GM21360 (cell line): ENCODE results near the gene PTPN5.
"Not testable (repeated sequence)": the region's sequence is repeated elsewhere in the genome, so short reads cannot be mapped to it uniquely, and the experiment has no call there.

ENCODE experiments used
- ATAC-seq: cut with Tn5 transposase; IDR thresholded peaks from one replicate; pipeline ENCODE4 v1.9.1; 2021; ENCODE audit warnings: mild to moderate bottlenecking, moderate library complexity; ENCODE audit not compliant: unreplicated experiment

PTPN5 gene

GRCh38 chr11:18692941-18693760, 98.4 kb downstream of the PTPN5 start:
- ATAC-seq: no peak

DNA sequence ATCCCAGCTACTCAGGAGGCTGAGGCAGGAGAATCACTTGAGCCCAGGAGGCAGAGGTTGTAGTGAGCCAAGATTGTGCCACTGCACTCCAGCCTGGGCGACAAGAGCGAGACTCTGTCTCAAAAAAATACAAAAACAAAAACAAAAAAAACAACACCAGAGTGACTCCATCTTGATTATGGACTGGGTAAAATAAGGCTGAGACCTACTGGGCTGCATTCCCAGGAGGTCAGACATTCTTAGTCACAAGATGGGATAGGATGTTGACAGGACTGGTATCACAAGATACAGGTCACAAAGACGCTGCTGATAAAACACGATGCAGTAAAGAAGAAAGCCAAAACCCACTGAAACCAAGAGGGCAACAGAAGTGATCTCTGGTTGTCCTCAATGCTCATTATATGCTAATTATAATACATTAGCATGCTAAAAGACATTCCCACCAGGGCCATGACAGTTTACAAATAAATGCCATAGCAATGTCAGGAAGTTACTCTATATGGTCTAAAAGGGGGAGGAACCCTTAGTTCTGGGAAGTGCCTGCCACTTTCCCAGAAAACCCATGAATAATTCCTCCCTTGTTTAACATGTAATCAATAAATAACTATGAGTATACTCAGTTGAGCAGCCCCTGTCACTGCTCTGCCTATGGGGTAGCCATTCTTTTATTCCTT, 100.0 kb downstream of the PTPN5 start:
- not testable (repeated sequence) for ATAC-seq

DNA sequence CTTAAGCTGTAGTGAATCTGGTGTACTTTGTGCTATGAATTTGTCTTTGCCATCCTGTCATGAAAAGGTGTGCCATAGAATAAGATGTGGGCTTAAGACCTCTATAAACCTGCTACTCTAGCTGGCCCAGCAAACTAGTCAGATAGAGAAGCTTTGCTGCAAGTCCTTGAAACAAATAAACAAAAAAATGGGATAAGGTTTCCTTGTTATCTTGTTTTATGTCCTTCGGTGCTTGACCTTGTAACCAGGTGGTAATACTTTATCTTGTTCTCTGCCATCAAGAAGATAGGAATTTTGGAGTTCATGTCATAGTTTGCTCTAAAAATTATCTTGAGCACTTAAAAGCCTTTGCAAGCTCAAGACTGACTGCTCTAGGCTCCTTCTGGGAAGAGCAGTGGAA, 107.3 kb downstream of the PTPN5 start:
- no peak for ATAC-seq

GRCh38 chr11:18682466-18682865, 109.1 kb downstream of the PTPN5 start:
- no peak for ATAC-seq

DNA sequence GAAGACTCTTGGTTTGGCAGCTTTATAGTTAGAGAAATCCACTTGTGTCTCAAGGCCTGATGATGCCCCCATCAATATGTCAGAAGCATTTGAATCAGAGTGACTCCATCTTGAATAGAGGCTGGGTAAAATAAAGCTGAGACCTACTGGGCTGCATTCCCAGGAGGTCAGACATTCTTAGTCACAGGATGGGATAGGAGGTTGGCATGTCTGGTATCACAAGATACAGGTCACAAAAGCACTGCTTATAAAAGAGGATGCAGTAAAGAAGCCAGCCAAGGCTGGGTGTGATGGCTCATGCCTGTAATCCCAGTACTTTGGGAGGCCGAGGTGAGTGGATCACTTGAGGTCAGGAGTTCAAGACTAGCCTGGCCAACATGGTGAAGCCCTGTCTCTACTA, 109.6 kb downstream of the PTPN5 start:
- ATAC-seq: not testable (repeated sequence)
